ENCODE data around the gene WIPF3.

DNA sequence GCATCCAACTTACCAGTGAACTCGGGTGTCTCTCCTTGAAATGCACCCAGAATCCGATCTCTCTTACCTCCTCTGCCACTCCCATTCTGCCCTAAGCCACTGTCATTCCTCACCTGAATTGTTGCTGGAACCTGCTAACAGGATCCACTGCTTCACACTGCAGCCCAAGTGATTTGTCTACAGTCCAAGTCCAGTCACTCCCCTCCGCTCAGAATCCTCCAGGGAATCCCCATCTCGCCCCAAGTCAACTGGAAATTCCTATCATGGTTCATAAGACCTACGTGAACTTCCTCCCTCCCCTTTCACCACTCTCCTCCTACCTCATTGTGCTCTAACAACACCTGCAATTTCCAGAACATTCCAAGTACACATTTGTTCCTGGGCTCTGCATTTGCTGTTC lies 92.0 kb downstream of the WIPF3 start:
- TF ChIP-seq CTCF (conservative IDR thresholded peaks at IDR 0.05) (no peak), EZH2 (IDR thresholded peaks at IDR 0.05; ENCODE audit: low read depth) (no peak)
